ENCODE measurements around the gene NAA16.

DNA sequence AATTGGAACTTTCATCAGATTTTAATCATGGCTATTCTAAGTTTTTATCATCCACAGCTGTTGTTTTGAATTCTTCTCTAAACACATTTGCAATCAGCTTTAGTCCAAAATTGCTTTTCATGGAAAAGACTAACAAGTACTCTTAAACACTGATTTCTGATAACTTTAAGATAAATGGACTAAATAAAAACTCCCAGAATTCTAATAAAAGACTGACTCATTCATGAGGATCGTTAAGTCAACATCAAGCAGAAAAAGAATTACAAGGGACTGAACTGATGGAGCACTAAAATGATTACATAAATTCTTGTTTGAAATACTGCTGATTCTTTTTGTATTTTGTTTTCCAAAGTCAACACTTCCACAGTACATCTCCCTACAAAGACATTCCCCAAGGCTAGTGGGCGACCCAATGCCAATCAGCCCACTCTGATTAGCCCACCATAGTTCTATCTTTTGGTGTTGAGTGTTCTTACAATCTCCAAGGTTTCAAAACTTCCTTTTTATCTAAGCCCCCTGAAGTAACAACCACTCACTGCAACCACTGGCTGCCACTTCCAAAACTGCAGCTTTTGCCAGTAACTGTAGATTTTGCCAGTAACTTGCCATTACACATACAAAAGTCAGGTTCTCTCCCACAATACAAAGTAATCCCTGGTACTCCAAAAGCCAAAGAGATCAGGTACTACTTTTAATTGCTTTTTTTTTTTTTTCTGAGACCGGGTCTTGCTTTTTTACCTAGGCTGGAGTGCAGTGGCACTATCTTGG, 14.0 kb upstream of the NAA16 start:
- TF ChIP-seq CTCF (IDR thresholded peaks at IDR 0.05) (no peak), POLR2A (IDR thresholded peaks at IDR 0.05) (no peak)
